Middle frontal gyrus (tissue), 1 donor: Measurements from ENCODE around the gene GPRIN1.

Experiments
- DNase-seq: peaks from one replicate; pipeline ENCODE4 v3.0.0-alpha.2; 2015; ENCODE audit warnings: low spot score; ENCODE audit errors: extremely low spot score

The GPRIN1 gene

GRCh38 chr5:176609724-176610434 is at the start of gene GPRIN1:
Gene GPRIN1, minus strand, starts transcription at chr5:176610156. Its CDS starts 10,322 bp downstream, at chr5:176599834.
- DNase-seq, result no peak

DNA sequence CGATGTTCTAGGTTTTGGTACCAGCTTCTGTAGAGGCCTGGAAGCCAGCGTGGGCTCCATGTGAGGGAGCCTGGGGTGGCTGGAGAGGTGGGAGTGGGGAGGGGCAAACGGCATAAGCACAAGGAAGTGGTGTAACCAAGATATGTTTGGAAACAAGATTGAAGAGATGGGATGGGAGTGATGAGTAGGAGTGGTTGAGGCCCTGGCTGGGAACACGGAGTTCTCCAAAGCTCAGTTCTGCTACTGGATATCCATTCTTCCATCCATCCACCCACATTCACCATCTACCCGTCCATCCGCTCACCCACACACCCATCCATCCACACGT is 49.5 kb upstream of the GPRIN1 start:
- no peak for DNase-seq

DNA sequence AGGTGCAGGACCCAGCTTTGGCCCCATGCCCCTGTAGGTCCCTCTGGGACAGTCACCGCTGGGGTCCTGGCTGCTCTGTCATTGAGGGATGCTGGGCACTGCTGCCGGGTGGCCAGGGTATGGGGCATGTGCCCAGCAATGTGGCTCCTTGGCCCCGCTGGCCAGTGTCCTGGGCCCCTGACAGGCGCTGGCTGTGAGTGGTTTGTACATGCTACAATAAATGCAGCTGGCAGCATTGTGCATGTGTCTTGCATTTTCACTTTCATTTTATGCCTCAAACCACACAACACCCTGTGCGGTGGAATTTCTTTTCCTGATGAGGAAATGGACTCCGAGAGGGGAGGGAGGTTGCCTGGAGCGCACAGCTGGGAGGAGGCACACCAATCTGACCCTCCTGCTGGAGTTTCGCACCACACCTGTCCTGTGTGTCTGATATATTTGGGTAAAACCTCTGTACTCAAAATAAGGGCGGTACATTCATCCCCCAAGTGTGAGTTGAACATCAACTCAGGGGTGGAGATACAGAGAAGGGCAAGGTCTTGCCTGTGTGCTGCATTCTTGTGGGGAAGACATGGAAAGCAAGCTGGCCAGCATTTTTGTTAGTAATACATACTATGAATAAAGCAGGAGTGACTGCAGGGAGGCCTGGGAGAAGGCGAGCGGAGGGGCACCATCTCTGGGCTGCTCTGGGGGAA is 49.0 kb upstream of the GPRIN1 start:
- no peak for DNase-seq

DNA sequence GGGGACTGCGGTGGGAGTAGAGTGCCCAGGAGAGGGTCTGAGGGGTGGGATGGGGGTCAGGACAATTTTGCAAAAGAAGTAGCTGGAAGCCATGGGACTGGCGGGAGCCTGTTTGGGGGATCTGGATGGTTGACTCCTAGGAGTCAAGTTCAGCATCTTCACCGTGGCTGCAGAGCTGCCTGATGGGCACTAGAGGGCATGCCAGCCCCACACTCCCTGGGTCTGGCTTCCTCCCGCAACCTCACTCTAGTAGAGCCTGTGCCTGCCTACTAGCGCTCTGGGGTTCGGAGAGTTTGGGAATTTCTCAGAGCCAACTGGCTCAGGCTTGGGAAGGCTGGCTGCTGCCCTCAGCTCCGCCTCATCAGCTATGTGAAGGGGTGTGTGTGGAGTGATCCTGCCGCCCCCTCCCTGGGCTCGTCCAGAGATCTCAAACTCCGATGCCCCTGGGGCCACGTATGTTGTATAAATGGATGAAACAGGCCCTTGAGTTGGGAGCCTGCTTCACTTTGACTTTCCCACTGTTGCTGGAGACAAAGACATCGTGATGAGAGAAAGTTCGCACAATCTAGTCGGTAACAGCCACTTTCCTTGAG is 48.1 kb upstream of the GPRIN1 start:
- peak; percentile 66 for DNase-seq

DNA sequence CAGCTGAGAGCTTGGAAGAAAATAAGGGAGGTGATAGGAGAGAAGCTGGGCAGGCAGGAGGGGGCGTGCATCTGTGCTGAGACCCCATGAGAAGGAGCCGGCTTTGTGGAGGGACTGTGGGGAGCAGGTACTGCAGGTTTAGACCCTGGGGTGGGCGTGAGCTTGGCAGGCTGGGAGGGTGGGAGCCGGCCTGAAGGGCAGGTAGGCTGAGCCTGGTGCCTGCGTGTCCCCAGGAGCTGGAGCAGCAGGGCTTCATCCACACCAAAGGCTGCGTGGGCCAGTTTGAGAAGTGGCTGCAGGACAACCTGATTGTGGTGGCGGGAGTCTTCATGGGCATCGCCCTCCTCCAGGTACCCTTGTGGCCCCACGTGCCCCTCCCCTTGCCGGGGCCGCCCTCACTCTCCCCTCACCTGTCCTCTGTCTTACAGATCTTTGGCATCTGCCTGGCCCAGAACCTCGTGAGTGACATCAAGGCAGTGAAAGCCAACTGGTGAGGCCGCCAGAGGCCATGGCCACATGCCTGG is 46.6 kb upstream of the GPRIN1 start:
- no peak for DNase-seq

DNA sequence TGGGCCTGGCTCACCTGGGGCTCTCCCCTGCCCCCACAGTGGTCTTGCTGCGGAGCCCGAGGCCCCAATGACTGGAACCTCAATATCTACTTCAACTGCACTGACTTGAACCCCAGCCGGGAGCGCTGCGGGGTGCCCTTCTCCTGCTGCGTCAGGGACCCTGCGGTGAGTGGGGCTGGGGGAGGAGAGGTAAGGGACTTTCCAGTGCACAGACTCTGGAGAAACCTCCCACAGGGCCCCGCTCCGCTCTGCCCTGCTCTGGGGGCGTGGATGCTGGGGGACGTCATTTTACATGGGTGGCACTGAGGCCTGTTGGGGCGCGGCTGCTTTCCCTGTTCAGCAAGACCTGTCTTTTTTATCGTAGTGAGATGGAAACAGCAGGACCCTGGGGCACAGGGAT is 44.9 kb upstream of the GPRIN1 start:
- DNase-seq, result no peak

GRCh38 chr5:176653401-176654385 is 43.7 kb upstream of the GPRIN1 start:
- DNase-seq, result no peak

DNA sequence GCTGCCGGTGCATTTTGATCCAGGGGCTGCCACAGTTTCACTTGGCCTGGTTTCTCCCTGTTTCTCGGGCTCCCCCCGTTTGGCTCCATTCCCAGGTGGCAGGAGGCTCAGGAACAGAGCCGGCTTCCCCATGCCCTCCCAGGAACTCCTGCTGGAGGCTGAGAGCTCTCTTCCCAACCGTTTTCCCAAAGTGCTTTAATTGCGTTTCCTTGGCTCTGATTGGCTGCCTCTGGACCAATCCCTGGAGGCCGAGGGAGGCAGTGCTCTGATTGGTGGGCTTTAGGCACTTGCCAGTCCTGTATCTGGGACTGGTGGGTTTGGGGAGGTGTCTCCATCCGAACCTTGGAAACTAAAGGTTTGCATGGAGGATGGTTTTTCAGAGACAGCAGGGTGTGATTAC is 42.2 kb upstream of the GPRIN1 start:
- DNase-seq, result no peak

DNA sequence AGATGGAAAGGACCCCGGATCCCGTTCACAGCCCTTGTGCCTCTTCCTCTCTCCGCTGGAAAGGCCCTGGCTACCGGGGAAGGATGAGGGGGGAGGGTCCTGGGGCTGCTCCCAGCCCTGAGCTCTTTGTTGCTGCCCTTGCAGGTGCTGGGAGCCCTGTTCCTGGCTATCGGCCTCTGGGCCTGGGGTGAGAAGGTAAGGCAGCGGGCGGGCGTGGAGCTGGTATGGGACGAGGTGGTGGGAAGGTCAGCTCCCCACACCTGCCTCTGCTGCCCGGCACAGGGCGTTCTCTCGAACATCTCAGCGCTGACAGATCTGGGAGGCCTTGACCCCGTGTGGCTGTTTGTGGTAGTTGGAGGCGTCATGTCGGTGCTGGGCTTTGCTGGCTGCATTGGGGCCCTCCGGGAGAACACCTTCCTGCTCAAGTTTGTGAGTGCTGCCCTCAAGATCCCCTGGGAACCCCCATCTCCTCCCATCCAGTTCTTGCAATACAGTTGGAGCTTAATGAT is 41.6 kb upstream of the GPRIN1 start:
- DNase-seq, result no peak

GRCh38 chr5:176650354-176650884 is 40.5 kb upstream of the GPRIN1 start:
- DNase-seq, result no peak

GRCh38 chr5:176648474-176649194 is 38.7 kb upstream of the GPRIN1 start:
- no peak for DNase-seq

- DNase-seq, result no peak
Measured at GRCh38 chr5:176647843-176648473, 38.0 kb upstream of the GPRIN1 start.

DNA sequence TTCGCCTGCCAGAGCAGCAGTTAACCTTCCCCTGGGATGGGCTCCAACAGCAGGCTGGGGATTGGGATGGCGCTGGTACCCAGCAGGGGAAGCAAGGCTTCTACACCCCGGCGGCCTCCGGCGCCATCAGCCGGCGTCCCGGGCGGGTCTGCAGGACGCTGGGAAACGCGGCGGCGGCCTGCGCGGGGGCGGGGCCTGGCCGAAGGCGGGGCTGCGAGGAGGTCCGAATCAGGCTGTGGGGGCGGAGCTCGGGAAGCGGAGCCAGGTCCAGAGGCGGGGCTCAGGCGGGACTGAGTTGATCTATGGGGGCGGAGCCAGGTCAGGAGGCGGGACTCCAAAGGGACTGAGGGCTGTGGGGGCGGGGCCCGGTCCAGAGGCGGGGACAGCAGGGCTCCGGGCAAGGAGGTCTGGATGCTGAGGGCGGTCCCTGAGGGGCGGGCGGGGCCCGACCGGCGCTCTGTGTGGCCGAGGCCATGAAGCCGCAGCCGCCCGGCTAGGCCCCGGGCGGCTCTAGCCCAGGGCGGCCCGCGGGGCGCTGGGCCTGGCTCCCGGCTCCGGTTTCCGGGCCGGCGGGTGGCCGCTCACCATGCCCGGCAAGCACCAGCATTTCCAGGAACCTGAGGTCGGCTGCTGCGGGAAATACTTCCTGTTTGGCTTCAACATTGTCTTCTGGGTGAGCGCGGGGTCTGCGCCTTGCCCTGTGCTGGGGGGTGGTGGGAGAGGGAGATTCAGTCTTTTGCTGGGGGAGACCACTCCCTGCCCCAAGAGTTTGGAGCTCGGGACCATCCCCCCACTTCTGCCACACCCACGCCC is 37.3 kb upstream of the GPRIN1 start, which contains the start of gene TSPAN17:
Gene TSPAN17, plus strand, starts transcription at position 455 of the 813 bp plus-strand sequence. Its CDS starts 132 bp downstream, at position 587.
- DNase-seq, result peak; percentile 98

DNA sequence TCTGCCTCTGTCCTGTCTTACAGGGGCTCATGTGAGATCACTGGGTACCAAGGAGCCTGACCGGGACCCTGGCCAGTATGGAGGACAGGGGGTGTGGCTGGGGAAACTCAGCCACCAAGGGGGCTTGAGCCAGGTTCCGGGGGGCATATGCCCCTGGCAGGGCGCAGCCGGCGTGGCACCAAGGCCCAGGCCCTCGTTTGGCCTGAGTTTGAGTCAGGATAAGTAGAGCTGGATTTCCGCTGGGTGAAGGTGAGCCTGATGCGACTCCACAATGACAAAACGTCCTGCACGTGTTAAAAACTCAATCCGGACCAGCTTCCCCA is 36.7 kb upstream of the GPRIN1 start:
- no peak for DNase-seq

DNA sequence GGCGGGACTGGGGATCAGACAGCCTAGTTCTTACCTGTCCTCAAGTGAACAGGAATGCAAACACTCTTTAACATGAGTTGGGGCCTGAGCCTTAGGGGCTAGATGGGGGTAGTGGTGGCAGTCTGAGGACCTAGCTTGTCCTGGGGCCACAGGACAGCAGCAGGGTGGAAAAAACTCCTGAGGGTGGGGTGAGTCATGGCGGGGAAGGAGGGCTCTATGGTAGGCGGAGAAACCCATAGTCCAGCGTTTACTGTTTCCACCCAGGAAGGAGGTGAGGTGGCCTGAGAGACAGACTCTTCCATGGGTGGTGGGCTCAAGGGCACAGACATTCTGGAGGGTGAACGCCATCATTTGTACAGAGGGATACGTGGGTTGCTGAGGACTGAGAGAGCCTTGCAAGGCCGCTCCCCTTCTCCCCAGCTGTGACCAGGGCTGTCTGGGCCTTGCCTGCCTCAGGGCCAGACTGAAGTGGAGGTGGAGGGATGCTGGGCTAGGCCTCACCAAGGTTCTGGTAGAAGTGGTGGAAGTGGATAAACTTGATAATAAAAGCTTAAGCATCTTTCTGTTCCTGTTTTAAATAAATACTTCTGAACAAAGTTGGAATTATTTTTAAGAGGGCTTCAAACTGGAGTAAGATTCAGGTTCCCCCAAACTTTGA is 36.2 kb upstream of the GPRIN1 start:
- DNase-seq, result no peak

GRCh38 chr5:176644878-176645670 is 35.1 kb upstream of the GPRIN1 start:
- DNase-seq, result no peak

- DNase-seq, result no peak
Measured at GRCh38 chr5:176644294-176644693, 34.3 kb upstream of the GPRIN1 start.
